Sigmoid colon (tissue), 7 donors: Measurements from ENCODE around the gene KRT73. TPM values are rescaled to one million over a fixed set of nuclear protein-coding genes. Genes with fewer than 3 reads are reported as not detected.

Source experiments
- DNase-seq: peaks from one replicate; pipeline ENCODE4 v3.0.0-alpha.2; 2019
- H3K27ac ChIP-seq, 4 donors: fragments of 200-600 bp; sonication (generic); one replicate each; pipeline ENCODE4 v1.5.1; 2016 to 2019; ENCODE audit warnings: mild to moderate bottlenecking in 1 of 4
- H3K27me3 ChIP-seq, 3 donors: fragments of 200-600 bp; sonication (generic); one replicate each; pipeline ENCODE4 v1.5.1; 2019; ENCODE audit warnings: mild to moderate bottlenecking in 1 of 3
- H3K36me3 ChIP-seq, 4 donors: fragments of 200-600 bp; sonication (generic); one replicate each; pipeline ENCODE4 v1.5.1; 2016 to 2019
- H3K4me1 ChIP-seq, 4 donors: fragments of 200-600 bp; sonication (generic); one replicate each; pipeline ENCODE4 v1.5.1; 2017 to 2019
- H3K4me3 ChIP-seq, 4 donors: fragments of 200-600 bp; sonication (generic); one replicate each; pipeline ENCODE4 v1.5.1; 2017 to 2019; ENCODE audit warnings: mild to moderate bottlenecking in 2 of 4, moderate library complexity in 1 of 4
- H3K9me3 ChIP-seq, 4 donors: fragments of 200-600 bp in 3 of 4; sonication (generic) in 3 of 4; one replicate each; pipeline versions ENCODE4 v1.5.1 to v1.6.1; 2013 to 2019
- CTCF ChIP-seq, 4 experiments: fragments of 450-650 bp in 3 of 4; fragments of 200-600 bp in 1 of 4; IDR thresholded peaks; one replicate each; pipeline ENCODE4 v1.5.1; 2016 to 2019; ENCODE audit warnings: antibody characterized with exemption in 4 of 4, mild to moderate bottlenecking in 3 of 4, moderate library complexity in 2 of 4
- EP300 ChIP-seq, 4 donors: sonication (generic); formaldehyde crosslinking; IDR thresholded peaks; one replicate each; pipeline ENCODE4 v1.6.1; 2017; ENCODE audit warnings: antibody characterized with exemption in 4 of 4
- POLR2A ChIP-seq, 2 donors: fragments of 450-650 bp; IDR thresholded peaks; one replicate each; pipeline ENCODE4 v1.6.1; 2016; ENCODE audit warnings: antibody characterized with exemption in 2 of 2, mild to moderate bottlenecking in 2 of 2, moderate library complexity in 2 of 2
- POLR2AphosphoS5 ChIP-seq, 4 donors: sonication (generic); formaldehyde crosslinking; IDR thresholded peaks; one replicate each; pipeline ENCODE4 v1.6.1; 2017; ENCODE audit warnings: antibody characterized with exemption in 4 of 4
- WGBS, 2 donors: extraction: QIAGEN DNeasy Blood & Tissue Kit; methylation state at CpG; one replicate each; pipeline ENCODE4 v1.1.7; 2013; 5-methylcytosine and 5-hydroxymethylcytosine counted together
- intact Hi-C: fragments of 100-400 bp; cut with DNase I; formaldehyde crosslinking; loops from one replicate; pipeline ENCODE4 v1.15.1; 2023
- polyA plus RNA-seq, 3 donors: library from polyadenylated mRNA; stranded (reverse); fragments of 200-250 nt; gene quantifications; one replicate each; pipeline ENCODE4 v1.2.3, GENCODE V29; 2013
- total RNA-seq, 4 donors: library from RNA; depleted of rRNA; stranded (reverse); fragments of >200 nt; gene quantifications; one replicate each; pipeline ENCODE4 v1.1.0, GENCODE V29; 2016
- donor health status: healthy with polysubstance abuse.
- donor health status: Bipolar disorder and iron deficiency.
- donor health status: healthy.

The KRT73 gene
- total and polyA plus RNA-seq, 7 donors: 0.73 TPM; not detected in 6

DNA sequence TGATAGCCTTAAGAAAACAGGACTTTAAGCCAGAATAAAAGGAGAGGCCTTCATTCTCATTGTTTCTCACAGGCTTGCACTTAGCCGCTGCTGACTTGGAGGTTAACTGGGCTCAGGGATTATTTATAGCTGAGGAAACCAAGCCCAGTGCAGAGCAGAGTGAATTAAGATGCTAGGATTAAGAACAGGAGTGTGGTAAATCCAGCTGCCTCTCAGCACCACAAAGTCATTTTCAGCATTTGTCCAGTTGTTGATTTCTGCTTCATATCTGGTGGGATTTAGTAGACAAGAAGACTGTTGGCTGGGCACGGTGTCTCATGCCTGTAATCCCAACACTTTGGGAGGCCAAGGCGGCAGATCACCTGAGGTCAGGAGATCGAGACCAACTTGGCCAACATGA is 14.3 kb upstream of the KRT73 start:
- WGBS, 2 donors: 82 to 83% methylated on average over 4 of the region's 4 CpGs
- TF ChIP-seq POLR2A (IDR thresholded peaks at IDR 0.05) (no peak), POLR2AphosphoS5 (IDR thresholded peaks at IDR 0.05) (no peak), CTCF (IDR thresholded peaks at IDR 0.05) (no peak), EP300 (IDR thresholded peaks at IDR 0.05) (no peak)
- peaks cover 0 to 22% (median 3%) of the 10 kb centered on the region in 4 donors for H3K4me1 ChIP-seq

GRCh38 chr12:52631676-52632459 is 13.5 kb upstream of the KRT73 start:
- H3K27me3 ChIP-seq: no peaks in the 10 kb centered on the region
- TF ChIP-seq EP300 (IDR thresholded peaks at IDR 0.05) (no peak), CTCF (IDR thresholded peaks at IDR 0.05) (no peak), POLR2A (IDR thresholded peaks at IDR 0.05) (no peak), POLR2AphosphoS5 (IDR thresholded peaks at IDR 0.05) (no peak)
- H3K27ac ChIP-seq: no peak overlapping the region
- H3K9me3 ChIP-seq: no peaks in the 10 kb centered on the region
- peaks cover 0 to 22% (median 3%) of the 10 kb centered on the region in 4 donors for H3K4me1 ChIP-seq
- no peak overlapping the region for H3K4me3 ChIP-seq
- DNase-seq: no peak
- H3K36me3 ChIP-seq: no peaks in the 10 kb centered on the region
- intact Hi-C loops: no loop called here
- WGBS, 2 donors: 79 to 88% methylated on average over 6 of the region's 6 CpGs

More for the DNA sequence above, 14.3 kb upstream of the KRT73 start:
- Histone ChIP-seq H3K36me3 (no peaks in the 10 kb centered on the region), H3K27ac (no peak overlapping the region), H3K27me3 (no peaks in the 10 kb centered on the region), H3K9me3 (no peaks in the 10 kb centered on the region), H3K4me3 (no peak overlapping the region)
- no peak for DNase-seq
- intact Hi-C loops: no loop called here

DNA sequence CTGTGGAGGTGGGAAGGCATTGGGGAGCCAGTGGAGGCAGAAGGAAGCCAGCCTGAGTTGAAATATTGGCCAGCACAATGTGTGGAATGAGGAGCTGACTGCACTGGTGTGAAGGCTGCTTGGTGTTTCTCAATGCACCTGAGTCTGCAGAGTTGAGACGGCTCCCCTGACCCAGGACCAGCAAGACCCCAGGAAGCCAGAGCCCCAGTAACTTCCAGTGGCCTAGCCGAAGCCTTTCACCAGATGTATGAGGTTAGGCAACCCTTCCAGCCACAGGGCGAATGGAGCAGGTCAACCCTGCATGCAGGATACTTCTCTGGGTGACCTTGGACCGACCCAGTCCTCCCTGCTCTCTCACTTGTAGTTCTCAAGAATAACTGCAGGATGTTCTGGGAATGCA is 12.9 kb upstream of the KRT73 start:
- H3K9me3 ChIP-seq: no peaks in the 10 kb centered on the region
- 64 to 69% methylated on average over 4 of the region's 4 CpGs for WGBS, 2 donors
- DNase-seq: no peak
- H3K36me3 ChIP-seq: no peaks in the 10 kb centered on the region
- H3K4me1 ChIP-seq: peaks cover 0 to 22% (median 3%) of the 10 kb centered on the region in 4 donors
- no peaks in the 10 kb centered on the region for H3K27me3 ChIP-seq
- no peak overlapping the region for H3K27ac ChIP-seq
- no peak overlapping the region for H3K4me3 ChIP-seq
- no peak for TF ChIP-seq POLR2AphosphoS5 (IDR thresholded peaks at IDR 0.05)
- no peak for TF ChIP-seq CTCF (IDR thresholded peaks at IDR 0.05)
- no peak for TF ChIP-seq EP300 (IDR thresholded peaks at IDR 0.05)
- no peak for TF ChIP-seq POLR2A (IDR thresholded peaks at IDR 0.05)
- intact Hi-C loops: no loop called here

- DNase-seq: no peak
- no peak overlapping the region for H3K27ac ChIP-seq
- H3K4me3 ChIP-seq: no peak overlapping the region
- WGBS, 2 donors: 63 to 66% methylated on average over 4 of the region's 4 CpGs
- H3K36me3 ChIP-seq: no peaks in the 10 kb centered on the region
- intact Hi-C loops: no loop called here
- TF ChIP-seq POLR2AphosphoS5 (IDR thresholded peaks at IDR 0.05) (no peak), CTCF (IDR thresholded peaks at IDR 0.05) (no peak), POLR2A (IDR thresholded peaks at IDR 0.05) (no peak), EP300 (IDR thresholded peaks at IDR 0.05) (no peak)
- no peaks in the 10 kb centered on the region for H3K27me3 ChIP-seq
- no peaks in the 10 kb centered on the region for H3K9me3 ChIP-seq
- peaks cover 0 to 17% (median 3%) of the 10 kb centered on the region in 4 donors for H3K4me1 ChIP-seq
Observed at GRCh38 chr12:52630599-52631200, 12.3 kb upstream of the KRT73 start.
